Measurements from ENCODE around the gene SEMA3F.

Gene SEMA3F

GRCh38 chr3:50139718-50140423 is 15.3 kb upstream of the SEMA3F start:
- peak; percentile 10 for ATAC-seq
- Mint-ChIP-seq H3K27ac (no peak overlapping the region), H3K9me3 (no peaks in the 10 kb centered on the region), H3K27me3 (peaks cover 52% of the 10 kb centered on the region), H3K4me1 (peaks cover 6% of the 10 kb centered on the region), H3K36me3 (no peaks in the 10 kb centered on the region), H3K4me3 (no peak overlapping the region)

GRCh38 chr3:50140990-50141389 is 14.1 kb upstream of the SEMA3F start:
- peaks cover 56% of the 10 kb centered on the region for H3K27me3 Mint-ChIP-seq
- no peak overlapping the region for H3K27ac Mint-ChIP-seq
- ATAC-seq, result no peak
- H3K9me3 Mint-ChIP-seq, result no peaks in the 10 kb centered on the region
- H3K4me3 Mint-ChIP-seq, result no peak overlapping the region
- peaks cover 6% of the 10 kb centered on the region for H3K4me1 Mint-ChIP-seq
- H3K36me3 Mint-ChIP-seq, result no peaks in the 10 kb centered on the region

GRCh38 chr3:50146316-50146901 is 8.7 kb upstream of the SEMA3F start:
- Mint-ChIP-seq H3K27me3 (peaks cover 65% of the 10 kb centered on the region), H3K4me3 (no peak overlapping the region), H3K4me1 (no peaks in the 10 kb centered on the region), H3K36me3 (no peaks in the 10 kb centered on the region), H3K9me3 (no peaks in the 10 kb centered on the region), H3K27ac (no peak overlapping the region)
- no peak for ATAC-seq

- peaks cover 59% of the 10 kb centered on the region for H3K27me3 Mint-ChIP-seq
- no peak overlapping the region for H3K4me3 Mint-ChIP-seq
- H3K36me3 Mint-ChIP-seq, result no peaks in the 10 kb centered on the region
- H3K27ac Mint-ChIP-seq, result no peak overlapping the region
- H3K9me3 Mint-ChIP-seq, result no peaks in the 10 kb centered on the region
- ATAC-seq, result no peak
- H3K4me1 Mint-ChIP-seq, result no peaks in the 10 kb centered on the region
Measured at GRCh38 chr3:50147016-50147415, 8.1 kb upstream of the SEMA3F start.

GRCh38 chr3:50147447-50147846 is 7.7 kb upstream of the SEMA3F start:
- no peaks in the 10 kb centered on the region for H3K9me3 Mint-ChIP-seq
- no peak overlapping the region for H3K27ac Mint-ChIP-seq
- no peaks in the 10 kb centered on the region for H3K4me1 Mint-ChIP-seq
- peaks cover 55% of the 10 kb centered on the region for H3K27me3 Mint-ChIP-seq
- ATAC-seq, result no peak
- no peaks in the 10 kb centered on the region for H3K36me3 Mint-ChIP-seq
- no peak overlapping the region for H3K4me3 Mint-ChIP-seq

GRCh38 chr3:50147861-50148260 is 7.3 kb upstream of the SEMA3F start:
- Mint-ChIP-seq H3K9me3 (no peaks in the 10 kb centered on the region), H3K4me3 (no peak overlapping the region), H3K27me3 (peaks cover 52% of the 10 kb centered on the region), H3K36me3 (no peaks in the 10 kb centered on the region), H3K4me1 (no peaks in the 10 kb centered on the region), H3K27ac (no peak overlapping the region)
- ATAC-seq, result no peak

GRCh38 chr3:50150404-50150750 is 4.7 kb upstream of the SEMA3F start:
- peaks cover 63% of the 10 kb centered on the region for H3K27me3 Mint-ChIP-seq
- ATAC-seq, result no peak
- H3K4me1 Mint-ChIP-seq, result peaks cover 15% of the 10 kb centered on the region
- no peak overlapping the region for H3K4me3 Mint-ChIP-seq
- H3K27ac Mint-ChIP-seq, result no peak overlapping the region
- H3K9me3 Mint-ChIP-seq, result no peaks in the 10 kb centered on the region
- H3K36me3 Mint-ChIP-seq, result no peaks in the 10 kb centered on the region

- peaks cover 20% of the 10 kb centered on the region for H3K4me1 Mint-ChIP-seq
- H3K27me3 Mint-ChIP-seq, result peaks cover 62% of the 10 kb centered on the region
- H3K4me3 Mint-ChIP-seq, result no peak overlapping the region
- no peaks in the 10 kb centered on the region for H3K9me3 Mint-ChIP-seq
- no peak for ATAC-seq
- H3K36me3 Mint-ChIP-seq, result no peaks in the 10 kb centered on the region
- no peak overlapping the region for H3K27ac Mint-ChIP-seq
Measured at GRCh38 chr3:50150863-50151686, 4.0 kb upstream of the SEMA3F start.

GRCh38 chr3:50151728-50152127 is 3.4 kb upstream of the SEMA3F start:
- Mint-ChIP-seq H3K36me3 (no peaks in the 10 kb centered on the region), H3K27me3 (peaks cover 62% of the 10 kb centered on the region), H3K27ac (no peak overlapping the region), H3K4me3 (no peak overlapping the region), H3K9me3 (no peaks in the 10 kb centered on the region), H3K4me1 (peaks cover 23% of the 10 kb centered on the region)
- ATAC-seq, result no peak

GRCh38 chr3:50153782-50154475 is 1.2 kb upstream of the SEMA3F start:
- Mint-ChIP-seq H3K9me3 (no peaks in the 10 kb centered on the region), H3K36me3 (no peaks in the 10 kb centered on the region), H3K4me1 (peaks cover 23% of the 10 kb centered on the region), H3K4me3 (peak overlapping the region; percentile 82), H3K27me3 (peaks cover 54% of the 10 kb centered on the region), H3K27ac (no peak overlapping the region)
- no peak for ATAC-seq

GRCh38 chr3:50154476-50154839 is 666 bp upstream of the SEMA3F start:
- no peak overlapping the region for H3K27ac Mint-ChIP-seq
- no peaks in the 10 kb centered on the region for H3K9me3 Mint-ChIP-seq
- peaks cover 23% of the 10 kb centered on the region for H3K4me1 Mint-ChIP-seq
- H3K4me3 Mint-ChIP-seq, result peak overlapping the region; percentile 82
- no peaks in the 10 kb centered on the region for H3K36me3 Mint-ChIP-seq
- peaks cover 53% of the 10 kb centered on the region for H3K27me3 Mint-ChIP-seq
- ATAC-seq, result peak; percentile 34

- no peaks in the 10 kb centered on the region for H3K36me3 Mint-ChIP-seq
Measured at GRCh38 chr3:50155491-50155878, 361 bp downstream of the SEMA3F start.

GRCh38 chr3:50155891-50156290 is 767 bp downstream of the SEMA3F start:
- Mint-ChIP-seq H3K27ac (no peak overlapping the region), H3K4me3 (peak overlapping the region; percentile 70), H3K4me1 (peaks cover 23% of the 10 kb centered on the region), H3K36me3 (no peaks in the 10 kb centered on the region), H3K27me3 (peaks cover 43% of the 10 kb centered on the region), H3K9me3 (no peaks in the 10 kb centered on the region)
- ATAC-seq, result no peak

More at GRCh38 chr3:50155491-50155878, 361 bp downstream of the SEMA3F start:
- Mint-ChIP-seq H3K27ac (no peak overlapping the region), H3K27me3 (peaks cover 47% of the 10 kb centered on the region), H3K4me3 (peak overlapping the region; percentile 70), H3K9me3 (no peaks in the 10 kb centered on the region), H3K4me1 (peaks cover 23% of the 10 kb centered on the region)
- no peak for ATAC-seq

- Mint-ChIP-seq H3K27ac (no peak overlapping the region), H3K4me3 (no peak overlapping the region)
Measured at GRCh38 chr3:50156549-50157493, 1.7 kb downstream of the SEMA3F start.

More at GRCh38 chr3:50156549-50157493, 1.7 kb downstream of the SEMA3F start:
- Mint-ChIP-seq H3K4me1 (peaks cover 23% of the 10 kb centered on the region), H3K9me3 (no peaks in the 10 kb centered on the region), H3K27me3 (peaks cover 43% of the 10 kb centered on the region), H3K36me3 (no peaks in the 10 kb centered on the region)
- no peak for ATAC-seq

Measured in stimulated activated memory B cell treated with anti-CD40 and anti-IgM and Interleukin-4, amounts not matched to agents 10 μg/mL and 1 μg/mL and 100 μg/mL, for 72 hours (primary cell).